Testis (tissue), 3 donors: ENCODE data around the gene PCSK7. TPM values are rescaled to one million over a fixed set of nuclear protein-coding genes. Genes with fewer than 3 reads are reported as not detected.

Experiments used
- DNase-seq: peaks from one replicate; pipeline ENCODE4 v3.0.0-alpha.2; 2019
- H3K27ac ChIP-seq, 2 donors: fragments of 200-600 bp; sonication (generic); one replicate each; pipeline ENCODE4 v1.5.1; 2019
- H3K27me3 ChIP-seq: fragments of 200-600 bp; sonication (generic); one replicate; pipeline ENCODE4 v1.5.1; 2019
- H3K36me3 ChIP-seq: fragments of 200-600 bp; sonication (generic); one replicate; pipeline ENCODE4 v1.5.1; 2017; ENCODE audit warnings: low read depth; ENCODE audit errors: missing control alignments
- H3K4me1 ChIP-seq: fragments of 200-600 bp; sonication (generic); one replicate; pipeline ENCODE4 v1.5.1; 2019
- H3K4me3 ChIP-seq, 2 donors: fragments of 200-600 bp; sonication (generic); one replicate each; pipeline ENCODE4 v1.5.1; 2017 to 2019
- H3K9me3 ChIP-seq: fragments of 200-600 bp; sonication (generic); one replicate; pipeline ENCODE4 v1.5.1; 2017
- POLR2A ChIP-seq: fragments of 450-650 bp; IDR thresholded peaks from one replicate; pipeline ENCODE4 v1.6.1; 2017; ENCODE audit warnings: antibody characterized with exemption, mild to moderate bottlenecking, moderate library complexity
- WGBS, 2 donors: methylation state at CpG; one replicate each; pipeline ENCODE4 v1.1.5; 2018; 5-methylcytosine and 5-hydroxymethylcytosine counted together
- intact Hi-C: fragments of 100-400 bp; cut with DNase I; formaldehyde crosslinking; loops from one replicate; pipeline ENCODE4 v1.15.1; 2023; ENCODE audit warnings: low total_unique reads
- polyA plus RNA-seq: library from polyadenylated mRNA; stranded (reverse); fragments of 350-450 nt; fragmentation: Illumina TruSeq; extraction: RNeasy Lipid Tissue Mini Kit (QIAGEN cat#74804); gene quantifications from one replicate; pipeline ENCODE4 v1.2.3, GENCODE V29; 2014; ENCODE audit warnings: low read depth, low replicate concordance; ENCODE audit not compliant: insufficient read depth
- total RNA-seq, 2 donors: library from RNA; depleted of rRNA; stranded (reverse); fragments of >200 nt; gene quantifications; one replicate each; pipeline ENCODE4 v1.2.3, GENCODE V29; 2016
- TF ChIP-seq, protein P1 (sequence below), 3 experiments: fragments of 450-650 bp in 2 of 3; fragments of 200-600 bp in 1 of 3; sonication (generic) in 1 of 3; IDR thresholded peaks; one replicate each; pipeline ENCODE4 v1.5.1; 2016 to 2019; ENCODE audit warnings: antibody characterized with exemption in 3 of 3, mild to moderate bottlenecking in 2 of 3, moderate library complexity in 1 of 3

The PCSK7 gene
- total and polyA plus RNA-seq, 3 donors from 2014 or later: 52.0 to 66.5 (median 57.7) TPM

DNA sequence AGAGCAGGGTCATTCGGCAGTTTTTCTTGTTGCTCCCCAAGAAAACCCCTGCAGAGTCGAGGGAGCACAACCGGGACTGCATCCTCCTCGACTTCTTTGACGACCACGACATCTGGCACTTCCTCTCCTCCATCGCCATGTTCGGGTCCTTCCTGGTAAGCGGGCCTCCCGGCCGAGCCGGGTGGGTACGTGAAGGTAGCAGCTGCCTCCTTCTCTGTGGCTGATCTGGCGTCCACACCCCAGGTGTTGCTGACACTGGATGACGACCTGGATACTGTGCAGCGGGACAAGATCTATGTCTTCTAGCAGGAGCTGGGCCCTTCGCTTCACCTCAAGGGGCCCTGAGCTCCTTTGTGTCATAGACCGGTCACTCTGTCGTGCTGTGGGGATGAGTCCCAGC lies 36.1 kb downstream of the PCSK7 start:
- no peak overlapping the region for H3K4me3 ChIP-seq
- no peaks in the 10 kb centered on the region for H3K9me3 ChIP-seq
- no peaks in the 10 kb centered on the region for H3K36me3 ChIP-seq
- no peak for DNase-seq
- peaks cover 4% of the 10 kb centered on the region for H3K4me1 ChIP-seq
- H3K27me3 ChIP-seq: no peaks in the 10 kb centered on the region
- 90 to 92% methylated on average over 16 to 19 of the region's 19 CpGs for WGBS, 2 donors
- intact Hi-C loops: no loop called here
- TF ChIP-seq, protein P1, sequence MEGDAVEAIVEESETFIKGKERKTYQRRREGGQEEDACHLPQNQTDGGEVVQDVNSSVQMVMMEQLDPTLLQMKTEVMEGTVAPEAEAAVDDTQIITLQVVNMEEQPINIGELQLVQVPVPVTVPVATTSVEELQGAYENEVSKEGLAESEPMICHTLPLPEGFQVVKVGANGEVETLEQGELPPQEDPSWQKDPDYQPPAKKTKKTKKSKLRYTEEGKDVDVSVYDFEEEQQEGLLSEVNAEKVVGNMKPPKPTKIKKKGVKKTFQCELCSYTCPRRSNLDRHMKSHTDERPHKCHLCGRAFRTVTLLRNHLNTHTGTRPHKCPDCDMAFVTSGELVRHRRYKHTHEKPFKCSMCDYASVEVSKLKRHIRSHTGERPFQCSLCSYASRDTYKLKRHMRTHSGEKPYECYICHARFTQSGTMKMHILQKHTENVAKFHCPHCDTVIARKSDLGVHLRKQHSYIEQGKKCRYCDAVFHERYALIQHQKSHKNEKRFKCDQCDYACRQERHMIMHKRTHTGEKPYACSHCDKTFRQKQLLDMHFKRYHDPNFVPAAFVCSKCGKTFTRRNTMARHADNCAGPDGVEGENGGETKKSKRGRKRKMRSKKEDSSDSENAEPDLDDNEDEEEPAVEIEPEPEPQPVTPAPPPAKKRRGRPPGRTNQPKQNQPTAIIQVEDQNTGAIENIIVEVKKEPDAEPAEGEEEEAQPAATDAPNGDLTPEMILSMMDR (IDR thresholded peaks at IDR 0.05): no peak
- no peak for TF ChIP-seq POLR2A
- no peak overlapping the region for H3K27ac ChIP-seq

DNA sequence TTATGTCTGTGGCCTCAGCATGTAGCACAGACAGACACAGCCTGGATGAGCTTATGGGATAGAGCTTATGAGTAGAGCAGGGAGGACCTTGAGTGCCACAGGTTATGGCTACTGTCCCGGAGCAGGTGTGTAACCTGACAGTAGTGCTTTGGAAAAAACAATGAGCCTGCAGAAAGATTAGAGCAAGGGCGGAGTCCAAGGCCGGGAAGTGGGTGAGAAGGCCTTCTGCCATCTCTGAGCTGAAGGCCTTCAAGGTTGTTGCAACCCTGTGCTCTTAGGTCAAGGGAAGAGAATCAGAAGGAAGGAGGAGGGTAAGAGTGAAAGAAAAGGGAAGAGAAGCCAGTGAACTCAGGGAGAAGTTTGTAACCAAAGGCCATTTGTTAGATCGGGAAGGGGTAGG lies 36.6 kb downstream of the PCSK7 start:
- Histone ChIP-seq H3K36me3 (no peaks in the 10 kb centered on the region), H3K27me3 (no peaks in the 10 kb centered on the region), H3K27ac (no peak overlapping the region), H3K4me3 (no peak overlapping the region), H3K9me3 (no peaks in the 10 kb centered on the region), H3K4me1 (peaks cover 4% of the 10 kb centered on the region)
- no peak for TF ChIP-seq POLR2A
- TF ChIP-seq, protein P1 (IDR thresholded peaks at IDR 0.05): no peak
- DNase-seq: no peak
- intact Hi-C loops: no loop called here
- 71 to 75% methylated on average over 4 of the region's 4 CpGs for WGBS, 2 donors

DNA sequence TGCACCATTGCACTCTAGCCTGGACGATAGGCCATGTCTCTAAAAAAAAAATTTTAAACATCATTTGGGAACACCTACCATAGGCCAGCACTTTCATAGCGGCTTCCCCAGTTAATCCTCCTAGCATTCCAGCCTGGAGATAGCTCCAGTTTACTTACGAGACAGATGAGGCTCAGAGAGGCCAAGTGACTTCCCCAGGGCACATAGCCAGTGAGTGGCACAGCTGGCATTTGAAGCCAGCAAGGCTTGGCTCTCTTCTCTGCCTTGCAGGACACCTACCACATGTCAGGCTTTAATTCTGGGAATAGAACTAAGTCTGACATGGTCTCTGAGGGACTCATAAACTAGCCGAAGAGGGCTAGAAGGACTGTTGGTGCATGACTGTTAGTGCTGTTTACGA lies 37.6 kb downstream of the PCSK7 start:
- Histone ChIP-seq H3K27ac (no peak overlapping the region), H3K9me3 (no peaks in the 10 kb centered on the region), H3K27me3 (no peaks in the 10 kb centered on the region), H3K36me3 (no peaks in the 10 kb centered on the region), H3K4me3 (no peak overlapping the region), H3K4me1 (peaks cover 4% of the 10 kb centered on the region)
- no peak for TF ChIP-seq POLR2A
- TF ChIP-seq, protein P1 (IDR thresholded peaks at IDR 0.05): no peak
- intact Hi-C loops: no loop called here
- 94 to 95% methylated on average over 5 of the region's 5 CpGs for WGBS, 2 donors
- no peak for DNase-seq

DNA sequence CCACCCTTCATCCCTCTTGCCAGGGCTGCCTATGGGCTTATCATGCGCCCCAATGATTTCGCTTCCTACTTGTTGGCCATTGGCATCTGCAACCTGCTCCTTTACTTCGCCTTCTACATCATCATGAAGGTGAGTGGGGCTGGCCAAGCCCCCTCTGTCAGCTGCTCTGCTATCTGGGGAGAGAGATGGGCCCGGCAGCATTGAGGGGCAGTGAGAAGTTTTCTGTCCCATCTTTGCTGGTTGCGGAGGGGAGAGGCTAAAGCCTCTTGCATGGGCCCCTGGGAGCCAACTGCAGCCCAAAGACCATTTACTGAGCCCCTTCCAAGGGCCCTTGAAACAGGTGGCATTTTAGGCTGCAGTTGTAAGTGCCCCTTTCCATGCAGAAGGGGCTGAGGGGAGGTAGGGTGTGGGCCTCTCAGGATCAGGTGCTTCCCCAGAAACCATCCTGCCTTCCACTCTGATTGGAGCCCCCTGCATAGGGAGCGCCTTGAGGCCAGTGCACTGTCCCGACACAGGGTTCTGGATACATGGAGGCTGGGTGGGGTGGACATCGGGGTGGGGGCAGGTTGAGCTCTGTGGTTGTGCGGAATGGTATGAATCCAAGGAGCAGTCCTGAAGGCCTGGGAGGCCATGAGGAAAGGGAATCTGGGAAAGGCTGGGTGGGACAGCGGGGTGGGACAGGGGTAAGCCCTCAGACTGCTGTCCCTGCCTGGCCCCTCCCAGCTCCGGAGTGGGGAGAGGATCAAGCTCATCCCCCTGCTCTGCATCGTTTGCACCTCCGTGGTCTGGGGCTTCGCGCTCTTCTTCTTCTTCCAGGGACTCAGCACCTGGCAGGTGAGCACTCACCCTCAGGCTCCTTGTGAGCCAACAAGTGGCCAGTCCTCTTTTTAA lies 38.5 kb downstream of the PCSK7 start:
- H3K4me1 ChIP-seq: peaks cover under 1% of the 10 kb centered on the region
- no peak overlapping the region for H3K27ac ChIP-seq
- intact Hi-C loops: no loop called here
- H3K36me3 ChIP-seq: no peaks in the 10 kb centered on the region
- DNase-seq: no peak
- no peak overlapping the region for H3K4me3 ChIP-seq
- H3K27me3 ChIP-seq: no peaks in the 10 kb centered on the region
- 91% methylated on average over 13 to 15 of the region's 15 CpGs for WGBS, 2 donors
- no peaks in the 10 kb centered on the region for H3K9me3 ChIP-seq
- TF ChIP-seq POLR2A: no peak
- TF ChIP-seq, protein P1 (IDR thresholded peaks at IDR 0.05): no peak
